Stomach (tissue), 9 donors: Measurements from ENCODE around the gene C1orf159. TPM values are rescaled to one million over a fixed set of nuclear protein-coding genes. Genes with fewer than 3 reads are reported as not detected.
A peak's percentile ranks its signal among the peaks of the same experiment; 100 is the strongest.

ENCODE experiments used
- DNase-seq, 2 donors: peaks; one replicate each; pipeline versions ENCODE4 v3.0.0 to v3.0.0-alpha.2; 2013 to 2019
- H3K27ac ChIP-seq, 5 donors: fragments of 200-600 bp in 4 of 5; sonication (generic) in 4 of 5; one replicate each; pipeline ENCODE4 v1.5.1; 2013 to 2019; ENCODE audit warnings: mild to moderate bottlenecking in 1 of 5, moderate library complexity in 1 of 5
- H3K27me3 ChIP-seq, 3 donors: fragments of 200-600 bp; sonication (generic); one replicate each; pipeline ENCODE4 v1.5.1; 2017 to 2019; ENCODE audit warnings: mixed run types in 1 of 3
- H3K36me3 ChIP-seq, 4 donors: fragments of 200-600 bp; sonication (generic); 1 replicate in 3 of 4; 2 replicates in 1 of 4; pipeline ENCODE4 v1.5.1; 2016 to 2019
- H3K4me1 ChIP-seq, 4 donors: fragments of 200-600 bp; sonication (generic); one replicate each; pipeline ENCODE4 v1.5.1; 2016 to 2019
- H3K4me3 ChIP-seq, 4 donors: fragments of 200-600 bp; sonication (generic) in 3 of 4; one replicate each; pipeline ENCODE4 v1.5.1; 2016 to 2019; ENCODE audit warnings: mild to moderate bottlenecking in 1 of 4
- H3K9me3 ChIP-seq, 4 donors: fragments of 200-600 bp; sonication (generic); one replicate each; pipeline ENCODE4 v1.5.1; 2016 to 2019
- CTCF ChIP-seq, 7 experiments: fragments of 450-650 bp in 4 of 7; fragments of 200-600 bp in 3 of 7; sonication (generic) in 3 of 7; IDR thresholded peaks; one replicate each; pipeline ENCODE4 v1.5.1; 2016 to 2019; ENCODE audit warnings: antibody characterized with exemption in 7 of 7, control low read depth in 2 of 7, mild to moderate bottlenecking in 1 of 7
- EP300 ChIP-seq: sonication (generic); formaldehyde crosslinking; IDR thresholded peaks from one replicate; pipeline ENCODE4 v1.6.1; 2017; ENCODE audit warnings: antibody characterized with exemption
- POLR2A ChIP-seq, 4 donors: fragments of 450-650 bp; IDR thresholded peaks; one replicate each; pipeline ENCODE4 v1.6.1; 2016; ENCODE audit warnings: antibody characterized with exemption in 4 of 4, control low read depth in 2 of 4, mild to moderate bottlenecking in 1 of 4, moderate library complexity in 1 of 4
- POLR2AphosphoS5 ChIP-seq, 3 donors: sonication (generic); formaldehyde crosslinking; IDR thresholded peaks; one replicate each; pipeline ENCODE4 v1.6.1; 2016; ENCODE audit warnings: antibody characterized with exemption in 3 of 3
- WGBS, 5 donors: extraction: QIAGEN DNeasy Blood & Tissue Kit in 3 of 5; methylation state at CpG; one replicate each; pipeline versions ENCODE4 v1.1.5 to v1.1.7; 2013 to 2018; 5-methylcytosine and 5-hydroxymethylcytosine counted together
- intact Hi-C: fragments of 100-400 bp; cut with DNase I; formaldehyde crosslinking; loops from one replicate; pipeline ENCODE4 v1.15.1; 2023; ENCODE audit warnings: low total_unique reads
- polyA plus RNA-seq, 3 donors: library from polyadenylated mRNA; stranded (reverse); fragments of 200-250 nt; gene quantifications; one replicate each; pipeline ENCODE4 v1.2.3, GENCODE V29; 2013
- total RNA-seq, 5 donors: library from RNA; depleted of rRNA; stranded (reverse); fragments of >200 nt; gene quantifications; one replicate each; pipeline versions ENCODE4 v1.1.0 to v1.2.3, GENCODE V29; 2014 to 2016
- donor health status: healthy with polysubstance abuse.
- donor health status: Bipolar disorder and iron deficiency.
- donor health status: healthy.

C1orf159 gene
- total and polyA plus RNA-seq, 8 donors = 10.2 to 67.0 (median 18.5) TPM

GRCh38 chr1:1092894-1093609 is 22.8 kb downstream of the C1orf159 start:
- TF ChIP-seq CTCF (IDR thresholded peaks at IDR 0.05) (no peak), POLR2AphosphoS5 (IDR thresholded peaks at IDR 0.05) (no peak), POLR2A (IDR thresholded peaks at IDR 0.05) (no peak), EP300 (no peak)
- no peaks in the 10 kb centered on the region for H3K27me3 ChIP-seq
- intact Hi-C loops = no loop called here
- DNase-seq = no peak
- H3K4me1 ChIP-seq = no peaks in the 10 kb centered on the region
- no peak overlapping the region for H3K27ac ChIP-seq
- no peak overlapping the region for H3K4me3 ChIP-seq
- H3K9me3 ChIP-seq = no peaks in the 10 kb centered on the region
- 83 to 90% (median 87%) methylated on average over 14 of the region's 14 CpGs for WGBS, 5 donors
- peaks cover 0 to 10% (median 0%) of the 10 kb centered on the region in 4 donors for H3K36me3 ChIP-seq

GRCh38 chr1:1092149-1092855 is 23.6 kb downstream of the C1orf159 start:
- intact Hi-C loops = no loop called here
- Histone ChIP-seq H3K27me3 (no peaks in the 10 kb centered on the region), H3K4me1 (no peaks in the 10 kb centered on the region), H3K9me3 (no peaks in the 10 kb centered on the region), H3K27ac (no peak overlapping the region), H3K36me3 (peaks cover 0 to 10% (median 0%) of the 10 kb centered on the region in 4 donors), H3K4me3 (no peak overlapping the region)
- 95 to 98% (median 96%) methylated on average over 17 to 28 of the region's 28 CpGs for WGBS, 5 donors
- DNase-seq = peak in 1 of 2 donors; percentile 5
- no peak for TF ChIP-seq EP300
- TF ChIP-seq POLR2AphosphoS5 (IDR thresholded peaks at IDR 0.05) = no peak
- no peak for TF ChIP-seq POLR2A (IDR thresholded peaks at IDR 0.05)
- no peak for TF ChIP-seq CTCF (IDR thresholded peaks at IDR 0.05)

GRCh38 chr1:1091344-1092148 is 24.3 kb downstream of the C1orf159 start:
- intact Hi-C loops = no loop called here
- Histone ChIP-seq H3K9me3 (no peaks in the 10 kb centered on the region), H3K4me3 (no peak overlapping the region), H3K36me3 (peaks cover 0 to 17% (median 2%) of the 10 kb centered on the region in 4 donors), H3K4me1 (no peaks in the 10 kb centered on the region), H3K27me3 (no peaks in the 10 kb centered on the region), H3K27ac (no peak overlapping the region)
- TF ChIP-seq CTCF (IDR thresholded peaks at IDR 0.05) (no peak), POLR2AphosphoS5 (IDR thresholded peaks at IDR 0.05) (no peak), EP300 (no peak), POLR2A (IDR thresholded peaks at IDR 0.05) (no peak)
- peak in 1 of 2 donors; percentile 3 for DNase-seq
- WGBS, 5 donors = 94 to 98% (median 97%) methylated on average over 22 to 28 of the region's 28 CpGs
